Panc1 (cell line): ENCODE measurements around the gene MTG1. TPM values are rescaled to one million over a fixed set of nuclear protein-coding genes. Genes with fewer than 3 reads are reported as not detected.
A peak's percentile ranks its signal among the peaks of the same experiment; 100 is the strongest.

Experiments
- ATAC-seq: fragments of 200-7000 bp; cut with Tn5 transposase; 2 replicates; pipeline ENCODE4 v1.9.1; 2020; ENCODE audit warnings: mild to moderate bottlenecking, moderate library complexity
- BruUV-seq: library from RNA; stranded (reverse); fragments of 400-500 nt; replicated peaks from 2 replicates; lab custom pipeline; 2021; lab: Mats Ljungman, UMichigan
- CTCF ChIA-PET: fragments of 300-600 bp; sonication (Branson Sonifier 250); formaldehyde crosslinking; loops from one replicate; lab custom pipeline; 2022; ENCODE audit warnings: antibody characterized with exemption; lab: Charles Lee
- POLR2A ChIA-PET: fragments of 300-600 bp; sonication (Branson Sonifier 250); formaldehyde crosslinking; loops from one replicate; lab custom pipeline; 2022; ENCODE audit warnings: antibody characterized with exemption; lab: Charles Lee
- DNase-seq: peaks from one replicate; pipeline ENCODE4 v3.0.0-alpha.2; 2010; ENCODE audit warnings: low read depth, low spot score
- H3K27ac ChIP-seq: 2 replicates; pipeline ENCODE4 v1.5.1; 2011; ENCODE audit warnings: mild to moderate bottlenecking, low read length, inconsistent platforms
- H3K27me3 ChIP-seq: fragments of 200-500 bp; sonication (Bioruptor generic); 2 replicates; pipeline ENCODE4 v1.6.0; 2014; ENCODE audit warnings: low read length, inconsistent platforms; ENCODE audit not compliant: control insufficient read depth, insufficient read depth
- H3K36me3 ChIP-seq: fragments of 200-500 bp; sonication (Bioruptor generic); 2 replicates; pipeline ENCODE4 v1.5.1; 2014; ENCODE audit warnings: inconsistent platforms, mild to moderate bottlenecking, low read length, moderate library complexity; ENCODE audit not compliant: control insufficient read depth, insufficient read depth
- H3K4me1 ChIP-seq: 2 replicates; pipeline ENCODE4 v1.5.1; 2011; ENCODE audit warnings: inconsistent platforms, mild to moderate bottlenecking, low read length, moderate library complexity; ENCODE audit not compliant: control insufficient read depth, insufficient read depth
- H3K4me3 ChIP-seq, 2 experiments: 2 replicates each; pipeline ENCODE4 v1.5.1; 2011 to 2012; ENCODE audit warnings: low read depth in 2 of 2, low read length in 2 of 2, mild to moderate bottlenecking in 2 of 2, inconsistent platforms in 1 of 2, moderate library complexity in 1 of 2
- H3K9me3 ChIP-seq: fragments of 200-500 bp; sonication (Bioruptor generic); 2 replicates; pipeline ENCODE4 v1.5.1; 2014; ENCODE audit warnings: low read depth, mild to moderate bottlenecking, inconsistent platforms, low read length, moderate library complexity; ENCODE audit not compliant: control insufficient read depth, insufficient read depth
- POLR2AphosphoS5 ChIP-seq: IDR thresholded peaks from 2 replicates; pipeline ENCODE4 v1.6.1; 2012; ENCODE audit warnings: mild to moderate bottlenecking, low read depth, low read length, moderate library complexity
- REST ChIP-seq, 2 experiments: IDR thresholded peaks; 2 replicates each; pipeline ENCODE4 v1.6.1; 2011 to 2012; ENCODE audit warnings: low read depth in 2 of 2, control low read depth in 1 of 2, low read length in 1 of 2, mild to moderate bottlenecking in 1 of 2, moderate library complexity in 1 of 2; ENCODE audit not compliant: insufficient read depth in 1 of 2
- SIN3A ChIP-seq: IDR thresholded peaks from 2 replicates; pipeline ENCODE4 v1.6.1; 2012; ENCODE audit warnings: low read depth, mild to moderate bottlenecking, low read length, moderate library complexity, borderline replicate concordance; ENCODE audit not compliant: insufficient read depth
- TCF7L2 ChIP-seq: IDR thresholded peaks from 2 replicates; pipeline ENCODE4 v1.6.1; 2011; ENCODE audit warnings: mild to moderate bottlenecking, low read depth, low read length, inconsistent platforms
- in situ Hi-C: cut with HindIII; loops from 2 replicates; pipeline ENCODE4 v1.10.0; 2016; ENCODE audit warnings: low sequenced_read_pairs, low pct_unique_long_range_greater_than_20kb
- intact Hi-C: fragments of 100-400 bp; cut with micrococcal nuclease; formaldehyde crosslinking; loops from one replicate; pipeline ENCODE4 v1.10.0; 2022; ENCODE audit not compliant: unreplicated experiment
- total RNA-seq: library from RNA; stranded (reverse); gene quantifications from one replicate; pipeline ENCODE4 v1.2.1, GENCODE V29; 2021; ENCODE audit not compliant: unreplicated experiment
- TF ChIP-seq, protein P1 (sequence below): fragments of 450-650 bp; IDR thresholded peaks from 2 replicates; pipeline ENCODE4 v1.5.1; 2017; ENCODE audit warnings: mild to moderate bottlenecking

MTG1 gene
- total RNA-seq, 1 experiment from 2014 or later = 96.4 TPM

DNA sequence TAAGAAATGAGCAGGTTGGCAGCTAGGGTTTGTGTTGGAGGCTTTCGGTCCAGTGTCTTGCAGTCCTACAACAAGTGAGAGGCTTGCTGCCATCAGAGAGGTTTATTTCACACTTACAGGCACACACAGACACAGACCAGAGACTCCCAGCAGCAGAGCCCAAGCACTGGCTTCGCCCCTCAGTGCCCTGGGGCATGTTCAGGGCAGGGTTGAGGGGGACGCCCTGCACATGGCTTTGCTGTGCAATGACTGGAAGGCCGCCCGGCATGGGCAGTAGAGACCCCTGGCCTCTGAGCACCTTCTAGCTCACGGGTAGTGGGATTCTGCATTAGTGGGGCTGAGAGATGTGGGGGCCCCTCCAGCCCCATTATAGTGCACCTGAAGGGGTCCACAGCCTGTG, 26.6 kb downstream of the MTG1 start:
- in situ Hi-C loops = no loop called here

DNA sequence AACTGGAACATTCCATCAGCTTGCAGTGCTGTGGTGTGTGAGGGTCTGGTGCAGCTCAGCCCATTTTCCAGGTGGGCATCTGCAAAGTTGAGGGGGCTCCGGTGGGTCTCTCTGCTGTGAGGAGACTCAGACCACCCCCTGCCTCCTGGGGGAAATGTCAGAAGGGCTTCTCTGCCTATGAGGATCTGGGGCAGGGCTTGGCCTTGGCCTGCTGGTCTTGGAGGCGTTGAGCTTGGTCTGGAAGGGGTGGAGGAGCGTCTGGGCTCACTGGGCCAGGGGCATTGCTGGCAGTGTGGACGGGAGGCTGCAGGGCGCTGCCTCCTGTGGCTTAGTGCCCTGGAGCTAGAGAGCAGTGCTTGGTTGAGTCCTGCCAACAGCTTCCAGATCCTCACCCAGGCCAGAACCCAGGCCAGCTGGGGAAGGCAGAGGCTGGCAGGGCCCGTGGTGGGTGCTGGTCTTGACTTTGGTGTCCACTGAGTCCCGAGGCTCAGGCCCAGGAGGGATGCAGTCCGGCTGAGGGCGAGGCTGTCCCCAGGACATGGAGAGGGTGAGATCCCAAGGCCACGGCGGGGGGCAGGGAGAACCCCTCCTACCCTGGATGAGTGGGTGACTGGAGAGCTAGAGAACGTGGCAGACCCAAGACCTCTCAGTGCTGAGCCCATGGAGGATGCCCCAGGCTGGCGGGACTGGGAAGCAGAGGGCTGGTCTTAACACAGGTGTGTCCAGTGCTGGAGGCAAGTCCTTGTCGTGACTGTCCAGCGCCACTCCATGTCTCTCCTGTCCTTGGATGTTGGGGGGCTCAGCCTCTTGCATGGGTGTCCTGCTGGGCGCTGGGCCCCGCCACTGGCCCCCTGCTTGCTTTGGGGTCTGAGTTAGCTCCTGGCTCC, 27.6 kb downstream of the MTG1 start:
- in situ Hi-C loops = no loop called here
- intact Hi-C loops = no loop called here
- CTCF ChIA-PET = no interaction called here

More for the DNA sequence above, 26.6 kb downstream of the MTG1 start:
- Histone ChIP-seq H3K4me3 (no peak overlapping the region), H3K9me3 (no peaks in the 10 kb centered on the region), H3K27ac (no peak overlapping the region), H3K4me1 (peaks cover 21% of the 10 kb centered on the region), H3K36me3 (no peaks in the 10 kb centered on the region), H3K27me3 (no peaks in the 10 kb centered on the region)
- no TSS peak for BruUV-seq
- no peak for TF ChIP-seq REST (IDR thresholded peaks at IDR 0.05; ENCODE audit: insufficient read depth in 1 of 2, low read depth in 2 of 2, low read length in 1 of 2)
- TF ChIP-seq, protein P1, sequence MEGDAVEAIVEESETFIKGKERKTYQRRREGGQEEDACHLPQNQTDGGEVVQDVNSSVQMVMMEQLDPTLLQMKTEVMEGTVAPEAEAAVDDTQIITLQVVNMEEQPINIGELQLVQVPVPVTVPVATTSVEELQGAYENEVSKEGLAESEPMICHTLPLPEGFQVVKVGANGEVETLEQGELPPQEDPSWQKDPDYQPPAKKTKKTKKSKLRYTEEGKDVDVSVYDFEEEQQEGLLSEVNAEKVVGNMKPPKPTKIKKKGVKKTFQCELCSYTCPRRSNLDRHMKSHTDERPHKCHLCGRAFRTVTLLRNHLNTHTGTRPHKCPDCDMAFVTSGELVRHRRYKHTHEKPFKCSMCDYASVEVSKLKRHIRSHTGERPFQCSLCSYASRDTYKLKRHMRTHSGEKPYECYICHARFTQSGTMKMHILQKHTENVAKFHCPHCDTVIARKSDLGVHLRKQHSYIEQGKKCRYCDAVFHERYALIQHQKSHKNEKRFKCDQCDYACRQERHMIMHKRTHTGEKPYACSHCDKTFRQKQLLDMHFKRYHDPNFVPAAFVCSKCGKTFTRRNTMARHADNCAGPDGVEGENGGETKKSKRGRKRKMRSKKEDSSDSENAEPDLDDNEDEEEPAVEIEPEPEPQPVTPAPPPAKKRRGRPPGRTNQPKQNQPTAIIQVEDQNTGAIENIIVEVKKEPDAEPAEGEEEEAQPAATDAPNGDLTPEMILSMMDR = no peak
- TF ChIP-seq SIN3A = no peak
- no peak for TF ChIP-seq TCF7L2
- TF ChIP-seq POLR2AphosphoS5 = no peak
- ChIA-PET CTCF (no interaction called here), POLR2A (no interaction called here)
- intact Hi-C loops = no loop called here
- ATAC-seq (no peak), DNase-seq (no peak)

More for the DNA sequence above, 27.6 kb downstream of the MTG1 start:
- no TSS peak for BruUV-seq
- no peaks in the 10 kb centered on the region for H3K36me3 ChIP-seq
- H3K27ac ChIP-seq = no peak overlapping the region
- H3K4me3 ChIP-seq = no peak overlapping the region
- 0 out of 2 replicates have a peak, but pooled peaks have one; percentile 26 for ATAC-seq
- TF ChIP-seq POLR2AphosphoS5 = no peak
- TF ChIP-seq, protein P1 = no peak
- TF ChIP-seq SIN3A = no peak
- TF ChIP-seq REST (IDR thresholded peaks at IDR 0.05; ENCODE audit: insufficient read depth in 1 of 2, low read depth in 2 of 2, low read length in 1 of 2) = no peak
- no peak for TF ChIP-seq TCF7L2
- DNase-seq = no peak
- POLR2A ChIA-PET = interaction anchor here (0.5 to 0.6 kb wide), 3 partner anchors 27 to 152 kb away, joined by 3 to 26 read pairs (median 5); no protein-coding TSS in a partner anchor
- H3K27me3 ChIP-seq = no peaks in the 10 kb centered on the region
- no peaks in the 10 kb centered on the region for H3K9me3 ChIP-seq
- peaks cover 21% of the 10 kb centered on the region for H3K4me1 ChIP-seq
